ENCODE results near the gene GOLGB1. TPM values are rescaled to one million over a fixed set of nuclear protein-coding genes. Genes with fewer than 3 reads are reported as not detected.
"Not testable (repeated sequence)": the region's sequence is repeated elsewhere in the genome, so short reads cannot be mapped to it uniquely, and the experiment has no call there.

GOLGB1 gene
- total RNA-seq = 51.3 TPM

GRCh38 chr3:121749276-121750086 lies at the start of gene GOLGB1:
GOLGB1 (minus strand) TSS chr3:121749741; CDS start chr3:121730971, 18,770 bp downstream.
- peak; percentile 100 for DNase-seq

- no peak for DNase-seq
Observed at GRCh38 chr3:121796970-121797369, 47.4 kb upstream of the GOLGB1 start.

- DNase-seq = no peak
Observed at GRCh38 chr3:121794264-121794983, 44.9 kb upstream of the GOLGB1 start.

- no peak for DNase-seq
Observed at GRCh38 chr3:121793078-121793477, 43.5 kb upstream of the GOLGB1 start.

GRCh38 chr3:121786485-121786884 lies 36.9 kb upstream of the GOLGB1 start:
- no peak for DNase-seq

- DNase-seq = not testable (repeated sequence)
Observed at GRCh38 chr3:121782784-121783183, 33.2 kb upstream of the GOLGB1 start.

GRCh38 chr3:121781611-121782010 lies 32.1 kb upstream of the GOLGB1 start:
- no peak for DNase-seq

- not testable (repeated sequence) for DNase-seq
Observed at GRCh38 chr3:121775095-121775494, 25.6 kb upstream of the GOLGB1 start.

GRCh38 chr3:121769246-121769645 lies 19.7 kb upstream of the GOLGB1 start:
- no peak for DNase-seq

- no peak for DNase-seq
Observed at GRCh38 chr3:121768452-121768851, 18.9 kb upstream of the GOLGB1 start.

GRCh38 chr3:121759541-121760202 lies 10.1 kb upstream of the GOLGB1 start:
- no peak for DNase-seq

GRCh38 chr3:121758727-121759450 lies 9.3 kb upstream of the GOLGB1 start:
- no peak for DNase-seq

- DNase-seq = no peak
Observed at GRCh38 chr3:121757812-121758545, 8.4 kb upstream of the GOLGB1 start.

GRCh38 chr3:121757087-121757811 lies 7.7 kb upstream of the GOLGB1 start:
- DNase-seq = no peak

GRCh38 chr3:121752772-121753171 lies 3.2 kb upstream of the GOLGB1 start:
- DNase-seq = no peak

GRCh38 chr3:121752261-121752660 lies 2.7 kb upstream of the GOLGB1 start:
- DNase-seq = no peak

- no peak for DNase-seq
Observed at GRCh38 chr3:121750087-121750415, 510 bp upstream of the GOLGB1 start.

GRCh38 chr3:121748680-121749275 lies 763 bp downstream of the GOLGB1 start:
- DNase-seq = no peak

GRCh38 chr3:121747976-121748375 lies 1.6 kb downstream of the GOLGB1 start:
- no peak for DNase-seq

- DNase-seq = not testable (repeated sequence)
Observed at GRCh38 chr3:121743106-121743505, 6.4 kb downstream of the GOLGB1 start.

GRCh38 chr3:121740896-121741295 lies 8.6 kb downstream of the GOLGB1 start:
- DNase-seq = no peak
